Activated CD8-positive, alpha-beta memory T cell treated with anti-CD3 and anti-CD28 coated beads for 1 hour (primary cell): ENCODE results near the gene CDH13.

Experiments
- DNase-seq, 2 donors: peaks; one replicate each; pipeline ENCODE4 v3.0.0-alpha.2; 2020; ENCODE audit warnings: low read depth in 1 of 2; ENCODE audit errors: extremely low read depth in 1 of 2

The CDH13 gene

DNA sequence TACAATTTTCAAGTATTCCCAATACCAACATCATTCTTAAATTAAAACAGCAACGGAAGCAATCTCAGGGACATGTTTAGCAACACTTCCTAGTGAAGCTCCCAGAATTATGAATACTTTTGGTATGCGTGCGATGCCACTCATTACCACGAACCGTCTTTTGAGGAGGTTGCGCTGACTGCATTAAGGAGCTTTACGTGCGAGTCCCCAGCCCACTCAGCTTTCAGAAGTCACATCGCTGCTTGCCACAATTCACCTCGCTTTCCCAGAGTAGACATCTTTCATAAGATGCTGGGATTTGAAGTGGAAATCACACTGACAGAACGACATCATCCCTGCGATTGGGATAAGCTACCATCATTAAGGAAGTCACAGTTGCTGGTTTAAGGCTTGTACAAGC is 739.5 kb downstream of the CDH13 start:
- DNase-seq = no peak

DNA sequence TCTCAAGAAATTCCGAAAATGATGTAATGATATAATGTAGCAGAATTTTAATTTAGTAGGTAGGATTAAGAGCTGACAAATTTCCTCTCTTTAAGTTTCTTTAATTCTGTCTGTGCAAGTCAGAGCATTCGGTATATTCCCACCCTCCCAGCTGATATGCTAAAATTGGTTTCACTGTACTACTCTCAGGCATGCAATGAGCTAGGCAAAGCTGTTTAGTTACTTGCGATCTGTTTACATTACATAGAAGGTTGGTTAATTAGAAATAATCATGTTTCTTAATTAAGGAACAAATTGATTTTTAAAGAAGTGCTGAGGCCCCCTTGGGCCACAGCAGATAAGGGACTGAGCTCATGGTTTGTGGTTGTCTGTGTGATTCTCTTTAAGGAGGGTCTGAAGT is 748.2 kb downstream of the CDH13 start:
- no peak for DNase-seq

GRCh38 chr16:83389751-83390150 is 763.0 kb downstream of the CDH13 start:
- DNase-seq = no peak

DNA sequence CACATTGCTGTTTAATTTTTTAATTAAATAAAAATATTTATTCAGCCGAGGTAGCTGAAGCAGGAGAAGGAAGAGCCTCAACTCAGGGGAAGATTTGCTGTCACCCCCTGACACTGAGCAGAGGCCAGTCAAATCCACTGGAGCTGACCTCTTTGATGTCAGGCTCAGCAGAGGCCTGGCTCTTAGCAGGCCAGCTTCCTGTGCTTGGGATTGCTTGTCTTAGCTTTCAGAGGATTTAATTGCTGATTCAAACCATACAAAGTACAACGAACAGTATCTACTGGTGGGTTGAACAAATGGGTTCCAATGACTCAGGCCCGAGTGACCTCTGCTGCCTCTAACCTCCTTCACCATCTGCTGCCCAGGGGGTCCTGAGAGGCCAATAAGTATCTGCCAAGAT is 764.0 kb downstream of the CDH13 start:
- DNase-seq = no peak

DNA sequence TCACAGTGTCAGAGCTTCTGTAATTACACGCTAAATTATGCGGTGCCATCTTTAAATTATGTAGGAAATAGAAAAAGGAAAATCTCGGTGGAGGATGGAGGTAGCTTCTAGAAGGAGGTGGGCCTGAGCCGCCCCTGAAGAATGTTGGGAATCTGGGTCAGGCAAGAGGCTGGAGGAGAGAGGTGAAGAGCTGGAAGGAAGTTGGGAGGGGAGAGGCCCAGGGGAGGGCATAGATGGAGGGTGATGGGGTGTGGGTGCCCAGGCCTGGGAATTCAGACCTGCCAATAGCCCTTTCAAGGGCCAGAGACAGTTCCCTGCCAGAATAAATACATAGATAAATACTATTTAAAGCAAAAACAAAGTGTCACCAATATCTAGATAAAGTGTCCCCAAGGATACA is 766.0 kb downstream of the CDH13 start:
- no peak for DNase-seq

DNA sequence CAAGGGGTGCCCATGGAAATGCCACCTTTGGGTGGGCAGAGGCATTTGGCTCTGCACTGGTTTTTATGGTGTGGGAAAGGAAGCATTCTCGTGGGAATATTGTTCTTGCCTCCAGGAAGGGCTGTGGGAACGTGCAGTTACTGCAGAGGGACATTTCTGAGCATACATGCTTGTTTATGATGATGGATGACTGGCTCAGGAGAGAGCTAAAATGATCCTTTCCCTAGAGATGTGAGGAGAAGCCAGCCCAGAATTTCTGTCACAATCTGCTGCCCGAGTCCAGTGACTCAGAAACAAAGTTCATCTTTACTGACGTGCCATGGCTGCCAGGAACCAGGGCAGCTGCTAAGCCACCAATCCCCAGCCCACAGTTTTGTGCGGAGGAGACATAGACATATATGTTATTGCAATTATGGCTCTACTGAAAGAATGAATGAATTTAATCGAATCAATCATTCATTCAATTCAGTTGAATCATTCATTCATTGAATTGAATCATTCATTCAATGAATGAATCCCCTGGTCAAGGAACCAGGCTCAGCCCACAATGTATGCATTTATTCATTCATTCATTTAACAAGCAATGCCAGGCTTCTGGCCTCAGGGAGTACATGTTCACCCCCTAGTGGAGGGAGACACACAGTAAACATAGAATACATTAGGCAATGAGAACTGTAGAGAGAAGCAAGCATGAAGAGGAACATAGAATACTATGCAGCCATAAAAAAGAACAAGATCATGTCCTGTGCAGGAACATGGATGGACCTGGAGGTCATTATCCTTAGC is 766.6 kb downstream of the CDH13 start:
- DNase-seq = no peak

DNA sequence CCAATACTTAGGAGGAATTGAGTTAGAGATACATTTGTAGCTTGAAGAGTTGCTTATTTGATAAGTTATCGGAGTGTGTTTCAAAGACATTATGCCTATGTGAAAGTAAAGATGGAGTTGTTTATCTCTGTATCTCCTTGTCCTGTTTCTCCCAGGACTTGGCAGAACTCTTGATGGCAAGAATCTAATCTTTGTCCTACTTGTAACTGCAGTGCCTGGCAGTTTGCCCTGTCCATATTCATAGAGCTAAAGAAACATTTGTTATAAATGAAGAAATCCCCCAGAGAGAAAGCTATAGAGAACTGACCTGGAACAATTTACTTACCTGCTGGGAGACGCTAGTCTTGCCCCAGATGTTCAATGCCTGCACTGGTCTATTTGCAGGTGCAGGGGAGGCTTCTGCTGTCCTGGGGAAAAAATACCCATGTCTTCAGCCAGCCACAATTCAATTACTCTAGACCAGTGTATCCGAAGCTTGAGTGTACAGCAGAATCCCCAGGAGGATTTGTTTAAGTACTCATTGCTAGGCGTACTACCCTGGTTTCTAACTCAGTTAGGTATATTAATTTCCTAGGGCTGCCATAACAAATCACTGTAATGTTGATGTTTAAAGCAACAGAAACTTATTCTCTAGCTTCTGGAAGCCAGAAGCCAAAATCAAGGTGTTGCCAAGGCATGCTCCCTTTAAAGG is 771.0 kb downstream of the CDH13 start:
- no peak for DNase-seq

DNA sequence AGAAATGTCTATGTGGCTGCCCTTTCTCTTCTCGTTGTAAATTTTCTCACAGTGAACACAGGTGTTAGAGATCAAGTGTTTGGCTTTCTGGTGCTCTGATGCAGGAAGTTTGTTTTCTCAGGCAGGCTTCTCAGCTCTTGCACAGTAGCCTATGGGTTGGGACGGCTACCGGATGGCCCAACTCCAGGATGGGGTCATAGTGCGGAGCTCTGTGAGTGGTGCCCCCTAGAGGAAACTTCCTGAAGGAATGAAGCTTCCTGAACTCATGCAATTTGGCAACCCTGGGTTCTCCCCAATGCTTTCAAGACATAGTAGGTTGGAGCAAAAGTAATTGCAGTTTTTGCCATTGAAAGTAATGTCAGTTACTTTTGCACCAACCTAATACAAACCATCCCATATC is 773.5 kb downstream of the CDH13 start:
- DNase-seq = no peak

DNA sequence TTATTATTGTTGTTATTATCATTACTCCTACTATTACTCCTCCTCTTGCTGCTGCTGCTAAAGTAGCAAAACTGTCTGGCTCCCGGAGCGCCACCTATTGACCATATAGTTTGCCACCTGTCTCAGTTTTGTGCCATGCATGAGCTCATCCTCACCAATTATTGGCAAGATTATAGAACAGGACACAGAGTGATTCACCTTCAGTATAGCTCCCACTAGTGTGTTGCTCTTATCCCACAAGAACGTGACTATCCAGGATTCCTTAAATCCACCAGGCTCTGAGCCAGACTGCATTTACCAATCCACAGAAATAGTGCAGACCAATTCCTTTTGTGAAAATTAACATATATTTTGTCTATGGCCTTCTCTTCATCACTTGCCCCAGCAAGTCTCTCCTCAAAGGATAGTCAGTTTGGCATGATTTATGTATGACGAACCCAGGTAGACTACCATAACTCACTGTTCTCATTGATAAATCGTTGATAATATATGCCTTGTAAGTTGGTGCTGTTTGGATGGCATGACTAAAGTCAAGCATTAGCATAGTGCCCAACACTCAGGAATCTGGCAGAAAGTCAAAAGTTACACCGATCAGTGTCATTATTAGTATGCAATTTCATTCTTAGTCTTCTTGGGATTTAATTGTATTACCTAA is 775.5 kb downstream of the CDH13 start:
- no peak for DNase-seq

DNA sequence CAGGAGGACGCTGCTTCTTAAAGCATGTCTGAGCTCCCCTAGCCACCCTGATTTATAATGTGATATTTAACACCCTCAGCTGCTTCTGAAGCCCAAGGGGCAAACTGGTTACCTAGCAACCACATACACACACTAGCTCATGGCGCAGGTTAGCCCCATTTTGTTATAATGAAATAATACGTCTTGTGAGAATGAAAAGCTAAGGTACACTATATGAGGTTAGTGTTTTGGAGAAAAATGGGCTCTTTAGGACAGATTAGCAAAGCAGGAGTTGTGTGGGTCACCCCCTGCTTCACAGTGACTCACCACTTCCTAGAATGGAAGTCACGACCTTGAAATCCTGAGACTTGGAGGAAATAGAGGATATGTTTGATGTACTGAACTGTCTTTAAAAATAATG is 776.2 kb downstream of the CDH13 start:
- no peak for DNase-seq

DNA sequence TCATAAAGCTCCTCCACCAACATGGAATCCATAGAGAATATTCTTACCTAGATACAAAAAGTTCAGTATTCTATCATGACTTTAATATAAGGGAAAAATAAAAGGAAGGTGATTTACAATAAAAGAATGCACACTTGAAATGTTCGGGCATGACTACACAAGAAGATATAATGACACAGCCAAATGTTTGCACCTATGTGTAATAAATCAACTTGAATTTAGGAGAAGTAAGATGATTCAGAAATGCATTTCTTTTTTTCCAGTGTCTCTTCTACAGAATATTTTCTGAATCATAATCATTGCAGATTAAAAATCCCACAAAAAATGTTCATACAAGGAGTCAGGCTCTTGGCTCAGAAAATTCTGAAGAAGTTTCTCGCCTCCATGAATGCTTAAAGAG is 777.0 kb downstream of the CDH13 start:
- no peak for DNase-seq

- DNase-seq = no peak
Observed at GRCh38 chr16:83404261-83404660, 777.5 kb downstream of the CDH13 start.

DNA sequence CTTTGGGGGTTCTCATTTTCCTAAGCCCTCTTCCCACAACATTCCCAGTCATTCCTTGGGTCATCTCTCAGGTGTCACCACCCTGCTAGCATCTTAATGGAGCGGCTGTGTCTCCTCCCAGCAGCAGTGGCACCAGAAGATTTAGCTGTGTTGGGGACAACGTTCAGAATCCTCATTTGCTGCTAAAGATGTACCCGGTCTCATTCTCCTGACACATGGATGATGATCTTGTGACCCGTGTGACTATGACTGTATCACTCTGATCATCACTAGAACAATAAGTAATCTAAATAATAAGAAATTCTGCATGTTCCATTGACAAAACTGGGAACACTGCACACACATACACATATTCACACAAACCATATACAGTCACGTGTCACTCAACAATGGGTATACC is 781.2 kb downstream of the CDH13 start:
- DNase-seq = no peak

DNA sequence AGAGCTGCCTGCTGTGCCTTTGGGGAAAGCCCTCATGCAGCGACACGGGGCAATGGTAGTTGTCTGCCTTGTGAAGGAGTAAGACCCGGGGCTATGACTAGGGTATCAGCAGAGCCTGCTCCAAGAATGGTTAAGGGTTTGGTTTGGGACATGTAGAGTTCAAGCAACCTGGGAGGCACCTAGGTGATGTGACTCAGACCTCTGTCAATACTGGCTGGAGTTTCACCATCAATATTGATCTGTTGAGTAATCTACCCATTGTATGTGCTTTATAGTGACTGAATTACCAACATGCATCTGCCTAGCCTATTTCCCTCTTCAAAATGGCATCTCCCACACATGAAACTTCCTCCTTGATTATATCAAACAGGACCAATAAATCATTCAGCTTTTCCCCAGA is 782.6 kb downstream of the CDH13 start:
- DNase-seq = no peak

DNA sequence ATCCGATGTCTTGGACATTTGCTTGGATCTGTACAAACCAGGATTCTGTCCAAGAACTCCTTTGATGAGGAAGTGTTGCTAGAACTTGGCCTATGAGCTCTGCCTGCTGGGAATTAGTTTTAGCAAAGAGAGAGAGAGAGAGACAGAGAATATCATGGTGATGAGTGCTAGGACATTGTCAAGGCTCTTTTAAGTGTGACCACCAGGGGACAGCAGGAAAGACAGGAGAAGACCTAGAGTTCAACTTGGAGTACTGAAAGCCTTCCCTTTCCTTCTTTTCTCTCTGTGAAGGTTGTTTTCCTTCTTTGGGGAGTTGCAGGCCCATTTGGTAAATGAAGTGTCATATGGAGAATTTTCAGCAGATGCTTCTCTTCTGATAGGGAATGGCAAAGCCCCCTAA is 791.8 kb downstream of the CDH13 start:
- no peak for DNase-seq

- no peak for DNase-seq
Observed at GRCh38 chr16:83420206-83420760, 793.5 kb downstream of the CDH13 start.

GRCh38 chr16:83433201-83433600 is 806.4 kb downstream of the CDH13 start:
- DNase-seq = no peak

DNA sequence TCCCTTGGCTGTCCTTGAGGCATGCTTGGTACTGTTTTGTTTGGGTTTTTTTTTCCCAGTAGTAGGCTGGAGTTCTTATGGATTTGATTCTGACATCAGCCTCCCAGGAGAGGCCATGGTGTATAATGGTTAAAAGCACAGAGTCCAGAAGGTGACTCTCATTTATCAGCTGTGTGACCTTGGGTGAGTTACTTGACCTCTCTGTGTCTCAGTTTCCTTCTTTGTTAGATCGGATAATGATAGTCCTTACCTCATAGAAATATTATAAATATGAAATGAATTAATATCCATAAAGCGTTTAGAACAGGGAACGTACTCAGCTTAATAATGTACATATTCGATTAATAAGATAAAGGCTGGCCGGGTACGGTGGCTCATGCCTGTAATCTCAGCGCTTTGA is 810.3 kb downstream of the CDH13 start:
- DNase-seq = no peak

DNA sequence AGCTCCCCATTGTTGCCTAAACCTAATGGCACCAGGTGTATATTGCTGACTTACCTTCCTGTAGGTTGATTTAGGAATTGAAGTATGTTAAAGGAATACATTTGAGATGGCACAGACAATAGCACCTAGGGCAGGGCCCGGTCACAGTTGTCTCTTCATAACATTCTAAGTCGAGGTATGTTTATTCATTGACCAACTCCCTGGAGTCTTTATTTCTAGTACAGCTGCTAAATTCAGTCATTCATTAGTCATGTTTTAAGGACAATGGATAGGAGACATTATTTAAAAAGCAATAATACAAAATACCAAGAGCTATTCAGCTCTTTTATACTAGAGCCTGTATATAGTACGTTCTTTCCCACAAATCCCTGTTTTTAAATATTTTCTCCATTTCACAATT is 811.6 kb downstream of the CDH13 start:
- DNase-seq = no peak

- no peak for DNase-seq
Observed at GRCh38 chr16:83439412-83439811, 812.6 kb downstream of the CDH13 start.

- no peak for DNase-seq
Observed at GRCh38 chr16:83441517-83441916, 814.7 kb downstream of the CDH13 start.

- DNase-seq = no peak
Observed at GRCh38 chr16:83443972-83444371, 817.2 kb downstream of the CDH13 start.
